Activated CD8-positive, alpha-beta T cell treated with anti-CD3 and anti-CD28 coated beads, Interleukin-2, amount 10 ng/mL, durations not matched to agents 7 days and 5 days (primary cell): Measurements from ENCODE around the gene ARHGDIA. TPM values are rescaled to one million over a fixed set of nuclear protein-coding genes. Genes with fewer than 3 reads are reported as not detected.

Source experiments
- ATAC-seq: fragments of 150-1000 bp; cut with Tn5 transposase; one replicate; pipeline ENCODE4 v1.10.0; 2021; ENCODE audit warnings: moderate library complexity
- CTCF ChIA-PET: fragments of 350-600 bp; sonication (Branson Sonifier 250); formaldehyde crosslinking; loops from one replicate; lab custom pipeline; 2021; ENCODE audit warnings: antibody characterized with exemption; lab: Charles Lee
- POLR2A ChIA-PET: fragments of 350-600 bp; sonication (Branson Sonifier 250); formaldehyde crosslinking; loops from one replicate; lab custom pipeline; 2021; ENCODE audit warnings: antibody characterized with exemption; lab: Charles Lee
- DNase-seq: peaks from one replicate; pipeline ENCODE4 v3.0.0-alpha.2; 2020
- H3K27ac Mint-ChIP-seq: one replicate; pipeline ENCODE4 v1.8.0; 2021; ENCODE audit warnings: mild to moderate bottlenecking, mixed read lengths
- H3K27me3 Mint-ChIP-seq: one replicate; pipeline ENCODE4 v1.8.0; 2021; ENCODE audit warnings: low read depth, mixed read lengths
- H3K36me3 Mint-ChIP-seq: one replicate; pipeline ENCODE4 v1.8.0; 2021; ENCODE audit warnings: low read depth, mixed read lengths
- H3K4me1 Mint-ChIP-seq: one replicate; pipeline ENCODE4 v1.8.0; 2021; ENCODE audit warnings: low read depth, mixed read lengths
- H3K4me3 Mint-ChIP-seq: one replicate; pipeline ENCODE4 v1.8.0; 2021; ENCODE audit warnings: mild to moderate bottlenecking, mixed read lengths
- H3K9me3 Mint-ChIP-seq: one replicate; pipeline ENCODE4 v1.8.0; 2022; ENCODE audit warnings: mixed read lengths; ENCODE audit not compliant: insufficient read depth
- total RNA-seq, 2 experiments: library from RNA; stranded (reverse); gene quantifications; one replicate each; pipeline ENCODE4 v1.2.3, GENCODE V29; 2021

ARHGDIA gene
- total RNA-seq, 2 experiments from 2014 or later = 756 to 778 TPM

DNA sequence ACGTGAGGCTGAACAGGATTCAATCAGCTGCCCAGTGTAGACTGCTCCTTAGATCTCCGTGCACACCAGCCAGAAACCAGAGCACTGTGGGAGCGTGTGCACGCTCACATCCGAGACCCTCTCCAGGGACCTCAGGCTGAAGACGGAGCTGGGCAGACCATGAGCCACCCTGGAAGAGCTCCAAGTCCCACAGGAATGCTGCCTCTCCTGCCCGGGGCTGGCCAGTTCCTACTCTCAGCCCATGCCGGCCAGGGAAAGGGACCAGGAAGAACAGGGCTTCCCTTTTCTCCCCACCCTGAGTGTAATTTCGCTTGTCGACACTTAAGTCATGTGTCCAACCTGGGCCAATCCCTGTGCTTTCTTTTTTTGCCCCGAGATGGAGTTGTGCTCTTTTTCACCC, 13.4 kb upstream of the ARHGDIA start:
- ChIA-PET CTCF (interaction anchor here (0.7 kb wide), 1 partner anchor 9 kb away, joined by 3 read pairs; no protein-coding TSS in a partner anchor), POLR2A (interaction anchor here (0.7 to 1.5 kb wide), 4 partner anchors 9 to 22 kb away, joined by 3 to 4 read pairs (median 4); no protein-coding TSS in a partner anchor)
- H3K4me3 Mint-ChIP-seq = no peak overlapping the region
- H3K27ac Mint-ChIP-seq = no peak overlapping the region
- H3K27me3 Mint-ChIP-seq = no peaks in the 10 kb centered on the region
- DNase-seq (no peak), ATAC-seq (peak; percentile 27)
- H3K4me1 Mint-ChIP-seq = peaks cover 25% of the 10 kb centered on the region
- H3K36me3 Mint-ChIP-seq = peaks cover 62% of the 10 kb centered on the region
- no peaks in the 10 kb centered on the region for H3K9me3 Mint-ChIP-seq

DNA sequence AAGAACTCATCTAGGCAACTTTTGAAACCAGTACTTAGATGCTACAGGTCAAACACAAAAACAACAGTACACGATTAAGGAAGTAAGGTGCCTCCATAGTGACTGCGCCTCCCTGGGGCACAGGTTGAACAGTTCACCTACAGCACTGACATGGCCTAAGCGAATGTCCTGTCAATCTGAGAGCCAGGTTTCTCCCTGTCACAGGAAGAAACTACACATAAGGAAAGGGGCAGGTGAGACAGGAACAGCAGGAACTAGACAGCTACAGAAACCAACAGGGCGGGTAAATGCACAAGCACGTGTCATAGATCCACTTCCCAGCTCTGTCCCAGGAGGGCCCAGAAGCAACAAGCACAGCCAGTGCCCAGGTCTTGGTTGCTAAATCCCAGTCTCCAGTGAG, 8.0 kb upstream of the ARHGDIA start:
- CTCF ChIA-PET = interaction anchor here (1.4 to 1.7 kb wide), 2 partner anchors 9 to 278 kb away, joined by 3 read pairs; no protein-coding TSS in a partner anchor
- Mint-ChIP-seq H3K27ac (no peak overlapping the region), H3K27me3 (no peaks in the 10 kb centered on the region), H3K4me3 (no peak overlapping the region), H3K36me3 (peaks cover 46% of the 10 kb centered on the region), H3K4me1 (peaks cover 6% of the 10 kb centered on the region), H3K9me3 (no peaks in the 10 kb centered on the region)
- POLR2A ChIA-PET = interaction anchor here (1.2 kb wide), 1 partner anchor 8 kb away, joined by 6 read pairs; the partner anchor contains the start of gene ARHGDIA
- no peak for DNase-seq
- no peak for ATAC-seq

DNA sequence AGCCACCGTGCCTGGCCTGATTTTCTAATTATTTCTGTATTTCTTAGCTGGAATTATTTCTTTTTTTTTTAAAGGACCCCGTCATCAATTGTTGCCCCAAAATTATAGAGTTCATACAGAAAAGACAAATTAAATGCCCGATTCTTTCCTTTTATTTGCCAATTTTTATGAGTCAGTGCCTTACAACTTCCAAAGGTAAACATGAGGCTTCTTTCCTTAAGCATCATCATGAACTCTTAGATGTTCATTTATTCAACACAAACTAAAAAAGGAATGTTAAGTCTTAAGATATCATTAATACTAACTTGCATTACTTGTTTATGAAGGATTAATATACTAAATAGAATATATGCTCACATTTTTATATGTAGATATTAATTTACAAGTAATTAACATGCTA, 7.2 kb upstream of the ARHGDIA start:
- H3K27me3 Mint-ChIP-seq = no peaks in the 10 kb centered on the region
- H3K4me3 Mint-ChIP-seq = no peak overlapping the region
- CTCF ChIA-PET = no interaction called here
- peaks cover 44% of the 10 kb centered on the region for H3K36me3 Mint-ChIP-seq
- POLR2A ChIA-PET = no interaction called here
- H3K4me1 Mint-ChIP-seq = peaks cover 5% of the 10 kb centered on the region
- no peak overlapping the region for H3K27ac Mint-ChIP-seq
- DNase-seq (no peak), ATAC-seq (no peak)
- H3K9me3 Mint-ChIP-seq = no peaks in the 10 kb centered on the region

DNA sequence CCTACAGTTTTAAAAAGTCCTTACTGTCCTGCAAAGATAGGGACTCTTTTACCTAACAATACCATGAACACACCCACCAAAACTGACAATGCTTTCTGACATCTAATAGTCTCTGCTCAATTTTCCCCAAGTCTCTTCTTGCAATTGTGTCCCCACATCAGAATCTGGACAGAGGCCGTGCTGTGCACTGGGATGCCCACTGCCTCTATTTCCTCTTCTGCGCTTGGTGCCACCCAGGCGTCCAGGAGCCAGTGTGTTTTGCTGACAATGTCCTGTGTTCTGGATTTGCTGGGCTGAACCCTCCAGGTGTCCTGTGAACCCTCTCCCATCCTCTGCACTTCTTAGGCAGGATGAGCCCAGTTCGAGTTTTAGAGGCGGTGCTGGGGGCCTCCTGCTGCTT, 6.4 kb upstream of the ARHGDIA start:
- Mint-ChIP-seq H3K4me3 (no peak overlapping the region), H3K27me3 (no peaks in the 10 kb centered on the region), H3K36me3 (peaks cover 48% of the 10 kb centered on the region), H3K4me1 (peaks cover 11% of the 10 kb centered on the region), H3K27ac (no peak overlapping the region), H3K9me3 (no peaks in the 10 kb centered on the region)
- DNase-seq (no peak), ATAC-seq (no peak)
- CTCF ChIA-PET = no interaction called here
- POLR2A ChIA-PET = interaction anchor here (1.6 kb wide), 1 partner anchor 9 kb away, joined by 6 read pairs; no protein-coding TSS in a partner anchor

DNA sequence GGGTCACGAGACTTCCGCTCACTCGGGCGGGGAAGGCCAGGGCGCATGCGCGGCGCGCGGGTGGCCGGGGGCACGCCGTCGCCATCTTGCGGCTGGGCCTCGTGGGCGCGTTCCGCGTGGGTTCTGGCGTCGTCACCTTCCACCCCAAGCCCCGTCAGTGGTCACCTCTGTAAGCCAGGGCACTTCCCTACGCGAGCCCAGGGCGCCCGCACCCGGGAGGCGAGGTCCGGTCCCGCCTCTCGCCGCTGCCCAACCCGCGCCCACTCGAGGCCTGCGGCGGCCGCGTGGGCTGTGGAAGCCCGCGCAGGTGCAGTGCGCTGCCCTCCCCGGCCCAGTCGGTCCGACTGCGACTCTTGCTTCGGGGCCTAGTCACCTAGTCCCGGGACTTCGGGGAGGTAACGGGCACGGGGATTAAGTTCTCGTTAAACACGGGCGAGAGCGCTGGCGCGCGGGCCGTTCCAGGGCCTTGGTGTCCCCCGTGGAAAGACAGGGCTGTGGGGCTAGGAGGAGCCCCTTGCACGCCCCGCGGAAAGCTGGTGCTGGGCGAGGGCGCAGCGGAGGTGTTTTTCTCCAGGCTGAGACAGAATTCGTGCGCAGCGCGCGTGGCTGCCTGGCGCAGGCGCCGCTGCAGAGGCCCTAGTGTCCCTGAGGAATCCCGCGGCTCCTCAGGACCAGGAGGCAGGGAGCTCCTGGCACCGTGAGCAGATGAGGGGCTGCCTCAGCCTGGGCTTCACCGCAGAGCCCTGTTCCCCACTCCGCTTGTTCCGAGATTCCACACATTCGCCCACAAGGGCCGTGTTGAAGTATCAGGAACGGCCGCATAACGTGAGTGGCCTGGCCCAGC, 472 bp upstream of the ARHGDIA start:
- Mint-ChIP-seq H3K27ac (peak overlapping the region; percentile 97), H3K4me3 (peak overlapping the region; percentile 83), H3K9me3 (no peaks in the 10 kb centered on the region), H3K27me3 (no peaks in the 10 kb centered on the region), H3K36me3 (peaks cover 40% of the 10 kb centered on the region), H3K4me1 (peaks cover 37% of the 10 kb centered on the region)
- peak; percentile 8 for ATAC-seq
- POLR2A ChIA-PET = interaction anchor here (0.8 to 2.6 kb wide), 10 partner anchors 8 to 446 kb away, joined by 3 to 23 read pairs (median 6); partner anchors contain the start of genes ALYREF, ANAPC11, CD7 and P4HB
- CTCF ChIA-PET = interaction anchor here (2.6 kb wide), 1 partner anchor 56 kb away, joined by 5 read pairs; the partner anchor contains the start of gene MAFG
- DNase-seq = peak; percentile 96

DNA sequence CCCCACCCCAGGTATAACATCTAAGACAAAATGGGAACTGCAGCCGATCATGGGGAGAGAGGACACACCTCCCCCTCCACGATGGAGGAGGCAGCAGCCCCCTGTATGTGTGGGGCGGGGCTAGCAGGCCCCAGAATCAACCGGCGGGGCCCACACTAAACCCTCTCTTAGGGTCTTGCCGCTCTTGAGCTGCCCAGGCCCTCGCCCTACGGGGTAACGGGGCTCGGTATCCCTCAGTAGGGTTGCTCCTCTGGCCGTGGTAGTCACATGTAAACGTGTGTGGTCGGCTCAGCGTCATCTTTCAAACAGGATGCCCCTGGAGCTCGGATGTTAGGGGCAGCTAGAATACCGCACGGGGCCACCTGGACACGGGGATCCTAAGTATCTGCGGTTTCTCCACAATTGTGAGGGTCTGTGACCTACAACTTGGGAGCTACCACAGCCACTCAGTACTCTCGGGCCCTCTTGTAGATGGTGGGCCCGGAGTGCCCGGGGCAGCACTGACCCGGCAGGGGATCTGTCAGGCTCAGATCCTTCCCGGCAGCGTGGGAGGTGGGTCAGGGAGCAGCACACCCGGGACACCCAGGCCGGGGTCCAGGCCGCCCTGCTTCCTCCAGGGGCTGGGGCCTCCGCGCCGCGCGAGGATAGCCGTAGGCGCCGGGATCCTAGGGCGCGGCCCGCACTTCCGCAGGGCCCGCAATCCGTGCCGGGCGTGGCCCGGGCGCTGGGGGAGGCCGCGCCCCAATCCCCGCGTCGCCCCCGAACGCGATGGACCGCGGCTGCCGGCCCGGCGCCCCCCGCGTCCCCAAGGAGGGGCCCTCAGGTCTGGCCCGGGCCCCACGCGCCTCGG, 781 bp downstream of the ARHGDIA start:
- no peaks in the 10 kb centered on the region for H3K9me3 Mint-ChIP-seq
- peak overlapping the region; percentile 96 for H3K27ac Mint-ChIP-seq
- ChIA-PET CTCF (interaction anchor here (1.2 to 2.6 kb wide), 9 partner anchors 9 to 151 kb away, joined by 3 to 11 read pairs (median 5); partner anchors contain the start of genes MAFG and P4HB), POLR2A (interaction anchor here (0.5 to 2.6 kb wide), 15 partner anchors 9 to 447 kb away, joined by 3 to 23 read pairs (median 6); partner anchors contain the start of genes ALYREF, ANAPC11, CD7 and MRPL12)
- H3K27me3 Mint-ChIP-seq = no peaks in the 10 kb centered on the region
- H3K4me1 Mint-ChIP-seq = peaks cover 45% of the 10 kb centered on the region
- H3K36me3 Mint-ChIP-seq = peaks cover 47% of the 10 kb centered on the region
- peak; percentile 53 for ATAC-seq
- peak overlapping the region; percentile 90 for H3K4me3 Mint-ChIP-seq
- DNase-seq = peak; percentile 77

DNA sequence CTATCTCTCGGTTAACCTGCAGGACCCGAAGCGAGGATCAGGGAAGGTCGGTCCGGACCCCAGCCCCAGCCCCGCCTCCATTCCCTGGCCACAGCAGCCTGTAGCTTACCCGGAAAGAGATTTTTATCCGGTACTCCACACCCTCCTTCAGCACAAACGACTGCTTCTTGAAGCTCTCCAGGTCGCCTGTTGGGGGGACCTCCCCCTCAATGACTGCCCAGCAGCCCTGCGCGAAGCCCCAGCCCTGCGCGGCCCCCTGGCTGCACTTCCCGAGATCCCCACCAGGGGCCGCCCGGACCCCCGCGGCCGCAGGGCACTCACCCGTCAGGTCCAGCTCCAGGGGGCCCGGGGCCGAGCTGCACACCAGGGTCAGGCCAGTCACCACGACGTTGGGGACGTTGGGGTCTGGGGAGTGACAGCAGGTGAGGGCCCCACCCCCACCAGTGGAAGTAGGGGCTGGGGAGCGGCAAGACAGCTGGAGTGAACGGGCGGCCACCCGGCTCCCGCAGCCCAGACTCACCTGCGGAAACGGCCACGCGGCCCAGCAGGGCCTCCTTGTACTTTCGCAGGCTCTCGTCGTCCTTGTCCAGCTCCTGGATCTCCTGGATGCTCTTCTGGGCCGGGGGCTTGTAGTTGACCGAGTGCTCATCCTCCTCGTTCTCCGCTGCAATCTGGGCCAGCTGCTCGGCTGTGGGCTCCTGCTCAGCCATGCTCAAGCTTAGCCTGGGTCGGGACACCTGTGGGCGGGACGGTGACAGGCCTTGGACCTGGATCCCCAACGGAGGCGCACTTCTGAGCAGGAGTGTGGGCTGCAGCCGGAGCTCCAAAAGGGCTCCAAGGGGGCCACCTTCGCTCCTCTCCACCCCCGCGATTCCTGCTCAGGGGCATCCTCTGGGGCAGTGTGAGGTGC, 1.7 kb downstream of the ARHGDIA start:
- H3K36me3 Mint-ChIP-seq = peaks cover 48% of the 10 kb centered on the region
- ATAC-seq (peak; percentile 6), DNase-seq (peak; percentile 53)
- H3K27ac Mint-ChIP-seq = peak overlapping the region; percentile 96
- ChIA-PET CTCF (interaction anchor here (0.6 to 2.6 kb wide), 12 partner anchors 8 to 152 kb away, joined by 3 to 11 read pairs (median 4); partner anchors contain the start of genes MAFG and P4HB), POLR2A (interaction anchor here (0.9 to 2.6 kb wide), 11 partner anchors 8 to 429 kb away, joined by 3 to 23 read pairs (median 7); partner anchors contain the start of genes ACTG1, ALYREF, ANAPC11 and MRPL12)
- peaks cover 46% of the 10 kb centered on the region for H3K4me1 Mint-ChIP-seq
- H3K27me3 Mint-ChIP-seq = no peaks in the 10 kb centered on the region
- H3K4me3 Mint-ChIP-seq = peak overlapping the region; percentile 90
- H3K9me3 Mint-ChIP-seq = no peaks in the 10 kb centered on the region

DNA sequence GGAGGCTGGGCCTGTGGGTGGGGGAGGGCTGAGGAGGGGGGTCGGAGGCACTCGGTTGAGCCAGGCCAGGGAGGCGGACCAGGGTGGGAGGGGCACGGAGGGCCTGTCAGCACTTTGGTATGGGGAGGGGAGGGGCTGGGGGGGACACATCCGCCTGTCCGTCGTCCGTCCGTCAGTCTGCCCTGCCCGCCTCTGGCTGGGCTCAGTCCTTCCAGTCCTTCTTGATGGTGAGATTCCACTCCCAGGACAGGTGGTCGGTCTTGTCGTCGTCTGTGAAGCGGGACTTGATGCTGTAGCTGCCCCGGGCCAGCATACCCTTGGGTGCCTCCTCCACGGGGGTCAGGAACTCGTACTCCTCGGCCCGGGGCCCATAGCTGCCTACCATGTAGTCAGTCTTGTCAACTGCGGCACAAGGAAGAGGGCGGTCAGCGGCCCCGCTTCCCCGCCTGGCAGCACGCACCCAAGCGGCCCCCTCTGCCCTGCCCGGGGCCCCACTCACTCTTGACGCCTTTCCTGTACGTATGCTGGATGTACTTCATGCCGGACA, 2.4 kb downstream of the ARHGDIA start:
- ChIA-PET CTCF (interaction anchor here (0.6 to 2.6 kb wide), 7 partner anchors 10 to 133 kb away, joined by 3 to 11 read pairs (median 5); partner anchors contain the start of gene MAFG), POLR2A (interaction anchor here (0.9 to 2.6 kb wide), 5 partner anchors 8 to 355 kb away, joined by 3 to 23 read pairs (median 4); partner anchors contain the start of genes ACTG1, ALYREF, ANAPC11 and MRPL12)
- Mint-ChIP-seq H3K27me3 (no peaks in the 10 kb centered on the region), H3K36me3 (peaks cover 52% of the 10 kb centered on the region), H3K4me3 (peak overlapping the region; percentile 90), H3K4me1 (peaks cover 49% of the 10 kb centered on the region), H3K27ac (peak overlapping the region; percentile 96), H3K9me3 (no peaks in the 10 kb centered on the region)
- no peak for ATAC-seq
- DNase-seq = no peak

DNA sequence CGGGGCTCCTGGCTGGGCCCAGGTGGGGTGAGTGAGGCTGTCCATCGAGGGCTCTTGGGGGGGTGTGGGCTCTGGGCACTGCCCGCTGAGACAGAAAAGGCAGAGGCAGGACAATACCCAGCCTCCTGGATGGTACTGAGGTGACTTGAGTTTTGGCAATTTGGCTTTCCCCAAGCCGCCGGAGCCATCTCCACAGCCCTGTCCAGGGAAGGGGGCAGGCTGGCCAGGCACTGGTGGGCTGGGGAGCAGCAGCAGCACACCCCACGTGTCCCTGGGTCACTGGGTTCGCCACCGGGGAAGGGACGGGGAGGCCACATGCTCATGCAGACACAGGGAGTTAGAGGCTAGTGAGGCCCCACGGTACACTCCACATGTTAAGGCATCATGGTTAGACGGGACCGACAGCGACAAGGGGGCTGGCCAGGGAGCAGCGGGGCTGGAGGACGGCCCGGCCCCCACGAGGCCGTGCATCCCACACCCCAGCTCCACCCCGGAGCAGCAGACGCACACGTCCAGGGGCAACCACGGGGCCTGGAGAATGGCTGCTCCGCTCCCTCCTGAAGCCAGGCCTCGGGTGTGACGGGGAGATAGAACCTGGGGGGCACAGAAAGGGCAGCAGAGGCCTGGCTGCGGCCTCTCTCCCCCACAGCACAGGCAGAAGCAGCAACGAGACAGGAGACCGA, 3.0 kb downstream of the ARHGDIA start:
- Mint-ChIP-seq H3K4me3 (peak overlapping the region; percentile 15), H3K9me3 (no peaks in the 10 kb centered on the region), H3K36me3 (peaks cover 58% of the 10 kb centered on the region), H3K27ac (peak overlapping the region; percentile 84), H3K27me3 (no peaks in the 10 kb centered on the region), H3K4me1 (peaks cover 54% of the 10 kb centered on the region)
- POLR2A ChIA-PET = interaction anchor here (0.9 kb wide), 1 partner anchor 7 kb away, joined by 3 read pairs; the partner anchor contains the start of gene P4HB
- CTCF ChIA-PET = no interaction called here
- ATAC-seq (no peak), DNase-seq (no peak)
